GM12878 (cell line): ENCODE results near the gene CD40LG. TPM values are rescaled to one million over a fixed set of nuclear protein-coding genes. Genes with fewer than 3 reads are reported as not detected.

Source experiments
- ATAC-seq: fragments of 200-7000 bp; cut with Tn5 transposase; 3 replicates; pipeline ENCODE4 v1.9.1; 2020; ENCODE audit warnings: mild to moderate bottlenecking, moderate library complexity
- BruUV-seq: library from RNA; stranded (reverse); fragments of 400-500 nt; replicated peaks from 2 replicates; lab custom pipeline; 2021; lab: Mats Ljungman, UMichigan
- CTCF ChIA-PET: fragments of 300-600 bp; sonication (Branson Sonifier 250); formaldehyde crosslinking; extraction: SDS; loops from one replicate; lab custom pipeline; 2021; ENCODE audit warnings: inconsistent platforms; lab: Yijun Ruan, JAX
- POLR2A ChIA-PET: fragments of 350-600 bp; formaldehyde crosslinking; extraction: SDS; loops from one replicate; lab custom pipeline; 2021; ENCODE audit warnings: inconsistent platforms; lab: Charles Lee
- RAD21 ChIA-PET: fragments of 300-600 bp; sonication (Branson Sonifier 250); formaldehyde crosslinking; loops from one replicate; lab custom pipeline; 2023; ENCODE audit warnings: antibody characterized with exemption; ENCODE audit not compliant: unreplicated experiment; lab: Charles Lee
- SMC1A ChIA-PET: fragments of 300-600 bp; sonication (Branson Sonifier 250); formaldehyde crosslinking; loops from one replicate; lab custom pipeline; 2023; ENCODE audit not compliant: unreplicated experiment, uncharacterized antibody; lab: Charles Lee
- DNase-seq: peaks from one replicate; pipeline ENCODE4 v3.0.0-alpha.2; 2011; ENCODE audit warnings: low read depth, low spot score
- FAIRE-seq: peaks from 3 replicates; lab custom pipeline; 2011; peaks lifted over from hg19 to GRCh38; lab: Jason Lieb, UNC
- H2AFZ ChIP-seq: 2 replicates; pipeline ENCODE4 v1.6.0; 2011; ENCODE audit warnings: low read depth, low read length, control low read depth; ENCODE audit not compliant: control insufficient read depth
- H3K27ac ChIP-seq: 2 replicates; pipeline ENCODE4 v1.5.1; 2011; ENCODE audit warnings: control low read depth; ENCODE audit not compliant: control insufficient read depth, insufficient read depth
- H3K27me3 ChIP-seq, 2 experiments: replicated peaks in 1 of 2; 2 replicates each; pipeline versions ENCODE4 v1.6.0 to v1.6.1; 2011; ENCODE audit warnings: low read length in 1 of 2; ENCODE audit not compliant: control insufficient read depth in 2 of 2, insufficient read depth in 2 of 2
- H3K36me3 ChIP-seq, 2 experiments: 2 replicates each; pipeline ENCODE4 v1.5.1; 2011; ENCODE audit warnings: low read length in 1 of 2; ENCODE audit not compliant: control insufficient read depth in 2 of 2, insufficient read depth in 2 of 2
- H3K4me1 ChIP-seq: 2 replicates; pipeline ENCODE4 v1.6.1; 2011; ENCODE audit warnings: mild to moderate bottlenecking, low read length, moderate library complexity, mixed read lengths; ENCODE audit not compliant: control insufficient read depth, insufficient read depth
- H3K4me2 ChIP-seq: 2 replicates; pipeline ENCODE4 v1.6.0; 2011; ENCODE audit warnings: control low read depth; ENCODE audit not compliant: control insufficient read depth, insufficient read depth
- H3K4me3 ChIP-seq: fragments of 200-600 bp; sonication (generic); 2 replicates; pipeline ENCODE4 v1.5.1; 2016
- H3K79me2 ChIP-seq: 2 replicates; pipeline ENCODE4 v1.6.0; 2011; ENCODE audit warnings: low read length; ENCODE audit not compliant: control insufficient read depth, insufficient read depth
- H3K9ac ChIP-seq: 2 replicates; pipeline ENCODE4 v1.8.0; 2011; ENCODE audit warnings: low read length, control low read depth, mixed read lengths; ENCODE audit not compliant: control insufficient read depth, insufficient read depth
- H3K9me3 ChIP-seq: replicated peaks from 3 replicates; pipeline ENCODE4 v1.5.1; 2011; ENCODE audit warnings: mild to moderate bottlenecking, low read length; ENCODE audit not compliant: control insufficient read depth, insufficient read depth
- H4K20me1 ChIP-seq: 2 replicates; pipeline ENCODE4 v1.6.0; 2011; ENCODE audit not compliant: control insufficient read depth, insufficient read depth
- BACH1 ChIP-seq: fragments of 450-650 bp; IDR thresholded peaks from 2 replicates; pipeline ENCODE4 v1.6.1; 2017; ENCODE audit warnings: mild to moderate bottlenecking, borderline replicate concordance
- BCL11A ChIP-seq: IDR thresholded peaks from 2 replicates; pipeline ENCODE4 v1.6.1; 2011; ENCODE audit warnings: low read depth, low read length
- CHD2 ChIP-seq: IDR thresholded peaks from 2 replicates; pipeline ENCODE4 v1.6.1; 2011; ENCODE audit warnings: low read depth, low read length, improper control_type of control experiment, borderline replicate concordance
- KAT2A ChIP-seq: conservative IDR thresholded peaks from 2 replicates; pipeline ENCODE4 v1.6.1; 2011; ENCODE audit warnings: low read depth, low read length; ENCODE audit not compliant: control insufficient read depth
- NFYB ChIP-seq: IDR thresholded peaks from 2 replicates; pipeline ENCODE4 v1.6.1; 2011; ENCODE audit warnings: low read depth, mild to moderate bottlenecking, low read length, improper control_type of control experiment, moderate library complexity; ENCODE audit not compliant: insufficient read depth
- NR2F1 ChIP-seq: fragments of 450-650 bp; conservative IDR thresholded peaks from 2 replicates; pipeline ENCODE4 v1.6.1; 2017; ENCODE audit warnings: mild to moderate bottlenecking
- PAX8 ChIP-seq: fragments of 450-650 bp; IDR thresholded peaks from 2 replicates; pipeline ENCODE4 v1.6.1; 2017; ENCODE audit warnings: mild to moderate bottlenecking, moderate library complexity
- YY1 ChIP-seq: IDR thresholded peaks from 2 replicates; pipeline ENCODE4 v1.6.1; 2011; ENCODE audit warnings: low read depth, mild to moderate bottlenecking, low read length
- ZBED1 ChIP-seq: IDR thresholded peaks from 2 replicates; pipeline ENCODE4 v1.6.1; 2016; ENCODE audit warnings: borderline replicate concordance
- WGBS: methylation state at CpG from one replicate; pipeline ENCODE4 v1.1.6; 2016; ENCODE audit warnings: low lambda C conversion rate; ENCODE audit not compliant: insufficient replicate concordance, insufficient coverage; ENCODE audit errors: missing lambda C conversion rate; 5-methylcytosine and 5-hydroxymethylcytosine counted together
- in situ Hi-C: fragments of 300-500 bp; cut with MboI; formaldehyde crosslinking; loops from 9 replicates; pipeline ENCODE4 v1.14.3; 2018; ENCODE audit warnings: mixed read lengths
- intact Hi-C: fragments of 100-400 bp; cut with micrococcal nuclease; formaldehyde crosslinking; loops from one replicate; pipeline ENCODE4 v1.14.2; 2022; ENCODE audit not compliant: unreplicated experiment
- polyA plus RNA-seq, 11 experiments: library from polyadenylated mRNA; depleted of rRNA in 4 of 11; unstranded in 6 of 11; stranded (reverse) in 5 of 11; fragments of >200 nt; fragmentation: Nextera tagmentation in 4 of 11; fragmentation: Illumina TruSeq in 1 of 11; extraction: Ambion mirVana in 4 of 11; extraction: Trizol in 1 of 11; gene quantifications; 1 replicate in 1 of 11; 2 replicates in 10 of 11; pipeline versions ENCODE4 v1.2.1 to v1.2.3, GENCODE V29; 2011 to 2016; ENCODE audit warnings: inconsistent platforms in 2 of 11, missing spikeins in 2 of 11, low read depth in 1 of 11
- total RNA-seq, 4 experiments: library from RNA; depleted of rRNA in 3 of 4; stranded (reverse); fragments of >200 nt in 3 of 4; fragmentation: Illumina TruSeq in 1 of 4; extraction: Trizol in 1 of 4; gene quantifications; 2 replicates each; pipeline versions ENCODE4 v1.2.1 to v1.2.3, GENCODE V29; 2013 to 2021
- TF ChIP-seq, protein P1 (sequence below): fragments of 450-650 bp; IDR thresholded peaks from 2 replicates; pipeline ENCODE4 v1.6.1; 2017; ENCODE audit warnings: mild to moderate bottlenecking

CD40LG gene
- total and polyA plus RNA-seq, 10 of the 15 experiments (the other 5 are each of a cell fraction or from before 2014, with no cell fraction given): 0.04 to 0.21 (median 0.11) TPM; not detected in 6

DNA sequence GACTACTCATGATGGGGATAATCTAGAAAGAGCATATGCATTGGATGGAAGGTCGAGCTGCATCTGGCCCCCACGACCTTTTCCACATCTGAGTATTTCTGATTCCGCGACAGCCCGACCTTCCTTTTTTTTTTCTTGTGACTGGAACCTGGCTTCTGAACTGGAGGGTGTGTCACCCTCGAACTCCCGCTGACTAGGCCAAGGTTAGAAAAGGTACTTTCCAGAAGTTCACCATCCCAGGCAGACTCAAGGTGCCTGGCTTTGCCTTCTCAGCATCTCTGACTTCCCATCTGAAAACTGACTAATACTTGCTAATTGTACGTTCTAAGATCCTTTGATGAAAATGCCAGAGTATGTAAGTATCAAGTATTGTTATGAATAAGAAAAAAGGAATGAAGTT is 49.3 kb upstream of the CD40LG start:
- Histone ChIP-seq H3K9me3 (no peaks in the 10 kb centered on the region), H2AFZ (no peak overlapping the region), H3K36me3 (no peaks in the 10 kb centered on the region), H3K4me1 (no peaks in the 10 kb centered on the region), H3K4me3 (no peak overlapping the region), H3K27me3 (no peaks in the 10 kb centered on the region), H4K20me1 (no peaks in the 10 kb centered on the region), H3K79me2 (no peaks in the 10 kb centered on the region), H3K9ac (no peak overlapping the region), H3K4me2 (no peak overlapping the region), H3K27ac (no peak overlapping the region)
- CTCF ChIA-PET: interaction anchor here (0.6 to 1.4 kb wide), 3 partner anchors 10 to 96 kb away, joined by 4 to 5 read pairs (median 4); no protein-coding TSS in a partner anchor
- DNase-seq (no peak), ATAC-seq (no peak; the same call in 2 of the 3 replicates), FAIRE-seq (no peak)
- intact Hi-C loops (no loop called here), in situ Hi-C loops (no loop called here)
- SMC1A ChIA-PET: interaction anchor here (0.6 to 4.8 kb wide), 4 partner anchors 9 to 28 kb away, joined by 3 to 17 read pairs (median 4); no protein-coding TSS in a partner anchor
- POLR2A ChIA-PET: interaction anchor here (0.6 kb wide), 1 partner anchor 1156 kb away, joined by 9 read pairs; no protein-coding TSS in a partner anchor
- RAD21 ChIA-PET: interaction anchor here (1.0 kb wide), 1 partner anchor 14 kb away, joined by 3 read pairs; no protein-coding TSS in a partner anchor
- WGBS: 45% methylated on average over 8 of the region's 8 CpGs
- no TSS peak for BruUV-seq
- no peak for TF ChIP-seq NFYB
- no peak for TF ChIP-seq BCL11A
- no peak for TF ChIP-seq YY1
- TF ChIP-seq NR2F1: no peak
- TF ChIP-seq CHD2: no peak
- no peak for TF ChIP-seq KAT2A
- no peak for TF ChIP-seq ZBED1
- TF ChIP-seq, protein P1, sequence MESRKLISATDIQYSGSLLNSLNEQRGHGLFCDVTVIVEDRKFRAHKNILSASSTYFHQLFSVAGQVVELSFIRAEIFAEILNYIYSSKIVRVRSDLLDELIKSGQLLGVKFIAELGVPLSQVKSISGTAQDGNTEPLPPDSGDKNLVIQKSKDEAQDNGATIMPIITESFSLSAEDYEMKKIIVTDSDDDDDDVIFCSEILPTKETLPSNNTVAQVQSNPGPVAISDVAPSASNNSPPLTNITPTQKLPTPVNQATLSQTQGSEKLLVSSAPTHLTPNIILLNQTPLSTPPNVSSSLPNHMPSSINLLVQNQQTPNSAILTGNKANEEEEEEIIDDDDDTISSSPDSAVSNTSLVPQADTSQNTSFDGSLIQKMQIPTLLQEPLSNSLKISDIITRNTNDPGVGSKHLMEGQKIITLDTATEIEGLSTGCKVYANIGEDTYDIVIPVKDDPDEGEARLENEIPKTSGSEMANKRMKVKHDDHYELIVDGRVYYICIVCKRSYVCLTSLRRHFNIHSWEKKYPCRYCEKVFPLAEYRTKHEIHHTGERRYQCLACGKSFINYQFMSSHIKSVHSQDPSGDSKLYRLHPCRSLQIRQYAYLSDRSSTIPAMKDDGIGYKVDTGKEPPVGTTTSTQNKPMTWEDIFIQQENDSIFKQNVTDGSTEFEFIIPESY: no peak
- no peak for TF ChIP-seq BACH1
- no peak for TF ChIP-seq PAX8
